Erythroblast (primary cell): ENCODE data around the gene NTRK2.

Experiments used
- GATA1 ChIP-seq: IDR thresholded peaks from 2 replicates; pipeline ENCODE4 v1.6.1; 2011; ENCODE audit warnings: low read depth, mild to moderate bottlenecking, control low read depth, low read length, moderate library complexity
- POLR2A ChIP-seq: IDR thresholded peaks from 2 replicates; pipeline ENCODE4 v1.6.1; 2011; ENCODE audit warnings: mild to moderate bottlenecking, low read length

DNA sequence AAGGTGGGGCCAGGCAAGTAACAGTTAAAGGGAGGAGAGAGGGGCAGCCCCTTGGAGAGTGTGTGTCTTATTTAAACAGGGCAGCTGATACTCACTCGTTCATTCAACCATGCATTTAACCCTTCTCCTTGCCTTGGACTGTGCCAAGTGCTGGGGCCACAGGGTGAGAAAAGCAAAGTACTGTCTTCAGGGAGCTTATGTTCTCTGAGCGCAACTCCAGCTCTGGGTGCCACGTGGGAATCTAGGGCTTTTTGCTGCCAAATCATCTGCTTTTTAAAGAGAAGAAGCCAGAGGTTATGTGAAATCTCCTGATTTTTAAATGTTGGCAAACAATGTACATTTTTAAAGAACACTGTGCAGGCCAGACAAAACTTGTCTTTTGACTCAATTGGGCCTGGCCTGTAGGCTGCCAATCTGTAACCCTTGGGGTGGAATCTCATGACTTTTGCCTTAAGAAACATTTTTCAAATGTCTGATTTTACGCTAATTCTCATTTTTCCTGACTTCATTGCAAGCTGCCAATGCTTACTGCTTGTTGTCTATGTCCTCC lies 157.8 kb downstream of the NTRK2 start:
- TF ChIP-seq POLR2A (no peak), GATA1 (no peak)
